SK-N-SH (cell line): Measurements from ENCODE around the gene CFAP210. TPM values are rescaled to one million over a fixed set of nuclear protein-coding genes. Genes with fewer than 3 reads are reported as not detected.

Experiments used
- CTCF ChIA-PET: fragments of 300-600, 350-600 bp; formaldehyde crosslinking; extraction: SDS; loops from one replicate; lab custom pipeline; 2021; lab: Yijun Ruan, JAX
- POLR2A ChIA-PET: fragments of 350-600 bp; sonication (Branson Sonifier 250); formaldehyde crosslinking; extraction: SDS; loops from one replicate; lab custom pipeline; 2020; ENCODE audit warnings: antibody characterized with exemption, inconsistent platforms; lab: Yijun Ruan, JAX
- DNase-seq: peaks from one replicate; pipeline ENCODE4 v3.0.0; 2012
- H2AFZ ChIP-seq: fragments of 200-600 bp; sonication (generic); 2 replicates; pipeline ENCODE4 v1.8.1; 2016; ENCODE audit warnings: antibody characterized with exemption, mild to moderate bottlenecking, low read depth
- H3F3A ChIP-seq: fragments of 200-600 bp; sonication (generic); replicated peaks from 2 replicates; pipeline ENCODE3; 2016; ENCODE audit warnings: antibody characterized with exemption, mild to moderate bottlenecking; ENCODE audit not compliant: insufficient read depth
- H3K27ac ChIP-seq, 2 experiments: fragments of 200-500 bp in 1 of 2; fragments of 200-600 bp in 1 of 2; sonication (Bioruptor generic) in 1 of 2; sonication (generic), shearing (Covaris generic) in 1 of 2; 2 replicates each; pipeline versions ENCODE4 v1.5.1 to v1.6.1; 2014 to 2016; ENCODE audit warnings: low read depth in 2 of 2, inconsistent platforms in 1 of 2, low read length in 1 of 2, mild to moderate bottlenecking in 1 of 2, mixed read lengths in 1 of 2
- H3K27me3 ChIP-seq: fragments of 200-600 bp; sonication (generic), shearing (Covaris generic); 2 replicates; pipeline ENCODE4 v1.6.1; 2016; ENCODE audit warnings: mixed run types; ENCODE audit not compliant: insufficient read depth
- H3K36me3 ChIP-seq, 2 experiments: fragments of 200-500 bp in 1 of 2; fragments of 200-600 bp in 1 of 2; sonication (Bioruptor generic) in 1 of 2; sonication (generic) in 1 of 2; replicated peaks in 1 of 2; 2 replicates each; pipeline versions ENCODE3 to v1.5.1; 2014 to 2016; ENCODE audit warnings: low read length in 1 of 2, mild to moderate bottlenecking in 1 of 2; ENCODE audit not compliant: insufficient read depth in 2 of 2, control insufficient read depth in 1 of 2
- H3K4me1 ChIP-seq, 2 experiments: fragments of 200-500 bp in 1 of 2; fragments of 200-600 bp in 1 of 2; sonication (Bioruptor generic) in 1 of 2; sonication (generic), shearing (Covaris generic) in 1 of 2; 2 replicates each; pipeline versions ENCODE4 v1.5.1 to v1.6.1; 2014 to 2016; ENCODE audit warnings: low read depth in 1 of 2, low read length in 1 of 2, mixed run types in 1 of 2; ENCODE audit not compliant: insufficient read depth in 2 of 2, control insufficient read depth in 1 of 2
- H3K4me2 ChIP-seq: fragments of 200-600 bp; sonication (generic), shearing (Covaris generic); 2 replicates; pipeline ENCODE4 v1.6.1; 2017; ENCODE audit warnings: mixed run types
- H3K4me3 ChIP-seq, 2 experiments: fragments of 200-500 bp in 1 of 2; fragments of 200-600 bp in 1 of 2; sonication (Bioruptor generic) in 1 of 2; sonication (generic), shearing (Covaris generic) in 1 of 2; 2 replicates each; pipeline versions ENCODE4 v1.5.1 to v1.8.1; 2014 to 2016; ENCODE audit warnings: low read depth in 2 of 2, inconsistent platforms in 1 of 2, low read length in 1 of 2, mild to moderate bottlenecking in 1 of 2, mixed read lengths in 1 of 2, moderate library complexity in 1 of 2
- H3K79me2 ChIP-seq: fragments of 200-600 bp; sonication (generic); 2 replicates; pipeline ENCODE4 v1.8.1; 2017; ENCODE audit warnings: mild to moderate bottlenecking; ENCODE audit not compliant: insufficient read depth
- H3K9ac ChIP-seq: fragments of 200-600 bp; sonication (generic); 2 replicates; pipeline ENCODE4 v1.6.1; 2017; ENCODE audit warnings: mixed run types
- H3K9me2 ChIP-seq: fragments of 200-600 bp; sonication (generic); 2 replicates; pipeline ENCODE4 v1.6.1; 2017; ENCODE audit warnings: mixed run types
- H3K9me3 ChIP-seq: fragments of 200-600 bp; sonication (generic); 2 replicates; pipeline ENCODE4 v1.6.1; 2017; ENCODE audit warnings: mixed run types, mild to moderate bottlenecking, moderate library complexity
- H4K20me1 ChIP-seq: fragments of 200-600 bp; sonication (generic); 2 replicates; pipeline ENCODE4 v1.6.1; 2017; ENCODE audit warnings: mild to moderate bottlenecking, mixed run types; ENCODE audit not compliant: insufficient read depth
- CHD2 ChIP-seq: fragments of 150-350 bp; IDR thresholded peaks from 2 replicates; pipeline ENCODE4 v1.6.1; 2018; ENCODE audit warnings: low read length; ENCODE audit not compliant: partially characterized antibody
- ELF1 ChIP-seq: IDR thresholded peaks from 2 replicates; pipeline ENCODE4 v1.4.0; 2012
- EP300 ChIP-seq, 2 experiments: IDR thresholded peaks; 2 replicates each; pipeline versions ENCODE4 v1.4.0 to v1.6.1; 2012; ENCODE audit warnings: borderline replicate concordance in 1 of 2, low read depth in 1 of 2, low read length in 1 of 2
- FOSL2 ChIP-seq: IDR thresholded peaks from 2 replicates; pipeline ENCODE4 v1.4.0; 2012; ENCODE audit warnings: low read depth, mild to moderate bottlenecking, moderate library complexity, borderline replicate concordance
- FOXJ3 ChIP-seq: sonication (generic); formaldehyde crosslinking; IDR thresholded peaks from 2 replicates; pipeline ENCODE4 v1.5.1; 2020; ENCODE audit warnings: mild to moderate bottlenecking, missing genetic modification reagents
- GATA2 ChIP-seq: sonication (generic); formaldehyde crosslinking; IDR thresholded peaks from 2 replicates; pipeline ENCODE4 v1.5.0; 2020; ENCODE audit warnings: mild to moderate bottlenecking, missing genetic modification reagents
- JUND ChIP-seq: IDR thresholded peaks from 2 replicates; pipeline ENCODE4 v1.4.0; 2012
- MEF2A ChIP-seq: IDR thresholded peaks from 2 replicates; pipeline ENCODE4 v1.4.0; 2012; ENCODE audit warnings: low read depth, borderline replicate concordance
- RAD21 ChIP-seq: IDR thresholded peaks from 2 replicates; pipeline ENCODE4 v1.6.1; 2012; ENCODE audit warnings: mild to moderate bottlenecking, low read length
- RCOR1 ChIP-seq: fragments of 150-350 bp; IDR thresholded peaks from 2 replicates; pipeline ENCODE4 v1.6.1; 2017; ENCODE audit warnings: antibody characterized with exemption, low read length
- RFX5 ChIP-seq: IDR thresholded peaks from 2 replicates; pipeline ENCODE4 v1.6.1; 2012; ENCODE audit warnings: mild to moderate bottlenecking, improper control_type of control experiment, low read length
- RXRA ChIP-seq: IDR thresholded peaks from 2 replicates; pipeline ENCODE4 v1.4.0; 2012; ENCODE audit warnings: low read depth, mild to moderate bottlenecking, borderline replicate concordance
- SMC3 ChIP-seq: IDR thresholded peaks from 2 replicates; pipeline ENCODE4 v1.6.1; 2012; ENCODE audit warnings: low read depth, low read length, improper control_type of control experiment
- TCF12 ChIP-seq: IDR thresholded peaks from 2 replicates; pipeline ENCODE4 v1.4.0; 2012
- YY1 ChIP-seq: IDR thresholded peaks from 2 replicates; pipeline ENCODE4 v1.4.0; 2012; ENCODE audit warnings: low read depth, mild to moderate bottlenecking
- WGBS: methylation state at CpG from one replicate; pipeline ENCODE4 v1.1.6; 2017; ENCODE audit warnings: low lambda C conversion rate; 5-methylcytosine and 5-hydroxymethylcytosine counted together
- polyA plus RNA-seq, 3 experiments: library from polyadenylated mRNA; depleted of rRNA; stranded (reverse); fragments of >200 nt; gene quantifications; 2 replicates each; pipeline ENCODE4 v1.2.3, GENCODE V29; 2012
- TF ChIP-seq, protein P1 (sequence below): IDR thresholded peaks from 2 replicates; pipeline ENCODE4 v1.4.0; 2012; ENCODE audit warnings: low read depth, borderline replicate concordance
- TF ChIP-seq, protein P2 (sequence below): IDR thresholded peaks from 2 replicates; pipeline ENCODE4; 2012
- TF ChIP-seq, protein P3 (sequence below): fragments of 150-350 bp; IDR thresholded peaks from 2 replicates; pipeline ENCODE4 v1.6.1; 2016; ENCODE audit warnings: mild to moderate bottlenecking, low read depth, low read length
- TF ChIP-seq, protein P4 (sequence below): fragments of 150-350 bp; IDR thresholded peaks from 2 replicates; pipeline ENCODE4 v1.6.1; 2017; ENCODE audit warnings: antibody characterized with exemption, low read length, low read depth, borderline replicate concordance
- TF ChIP-seq, protein P5 (sequence below): IDR thresholded peaks from 2 replicates; pipeline ENCODE4 v1.4.0; 2012; ENCODE audit warnings: low read depth

Gene CFAP210
- polyA plus RNA-seq, 1 of the 3 experiments (the other 2 are of a cell fraction): 0.03 TPM

DNA sequence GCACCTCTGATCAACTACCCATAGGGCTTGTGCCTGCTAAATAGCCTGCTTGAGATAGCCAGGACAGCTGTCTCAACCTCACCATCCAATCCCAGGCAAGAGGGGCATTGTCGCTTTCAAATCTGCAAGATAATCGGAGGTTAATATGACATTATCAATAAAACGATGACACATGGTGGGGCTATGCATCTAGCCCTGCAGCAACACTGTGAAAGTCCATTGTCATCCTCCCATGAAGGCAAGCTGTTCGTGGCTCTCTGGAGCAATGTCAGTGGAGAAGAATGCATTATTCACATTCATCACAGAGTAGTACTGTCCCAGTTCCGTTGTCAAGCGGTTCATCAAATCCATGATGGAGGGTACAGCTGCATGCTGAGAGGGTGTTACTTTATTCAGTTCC is 20.5 kb upstream of the CFAP210 start:
- Histone ChIP-seq H3K9ac (no peak overlapping the region), H3F3A (no peaks in the 10 kb centered on the region)
- CTCF ChIA-PET: interaction anchor here (1.0 to 3.8 kb wide), 2 partner anchors 21 to 26 kb away, joined by 3 to 20 read pairs; partner anchors contain the start of genes CFAP210 and PHOSPHO2
- TF ChIP-seq RXRA: no peak
- TF ChIP-seq JUND: no peak; the same call in 1 of the 2 replicates
- peak in 1 of 2 experiments; percentile 68; a peak in 1 of 4 replicates for TF ChIP-seq EP300 (IDR thresholded peaks at IDR 0.05; ENCODE audit: borderline replicate concordance in 1 of 2, low read depth in 1 of 2, low read length in 1 of 2)
- TF ChIP-seq ELF1: no peak
- TF ChIP-seq, protein P1, sequence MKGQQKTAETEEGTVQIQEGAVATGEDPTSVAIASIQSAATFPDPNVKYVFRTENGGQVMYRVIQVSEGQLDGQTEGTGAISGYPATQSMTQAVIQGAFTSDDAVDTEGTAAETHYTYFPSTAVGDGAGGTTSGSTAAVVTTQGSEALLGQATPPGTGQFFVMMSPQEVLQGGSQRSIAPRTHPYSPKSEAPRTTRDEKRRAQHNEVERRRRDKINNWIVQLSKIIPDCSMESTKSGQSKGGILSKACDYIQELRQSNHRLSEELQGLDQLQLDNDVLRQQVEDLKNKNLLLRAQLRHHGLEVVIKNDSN: no peak
- no peak for TF ChIP-seq RCOR1
- peak; percentile 82 for TF ChIP-seq GATA2 (CRISPR knock-in tag)
- no peak for TF ChIP-seq MEF2A
- TF ChIP-seq, protein P2, sequence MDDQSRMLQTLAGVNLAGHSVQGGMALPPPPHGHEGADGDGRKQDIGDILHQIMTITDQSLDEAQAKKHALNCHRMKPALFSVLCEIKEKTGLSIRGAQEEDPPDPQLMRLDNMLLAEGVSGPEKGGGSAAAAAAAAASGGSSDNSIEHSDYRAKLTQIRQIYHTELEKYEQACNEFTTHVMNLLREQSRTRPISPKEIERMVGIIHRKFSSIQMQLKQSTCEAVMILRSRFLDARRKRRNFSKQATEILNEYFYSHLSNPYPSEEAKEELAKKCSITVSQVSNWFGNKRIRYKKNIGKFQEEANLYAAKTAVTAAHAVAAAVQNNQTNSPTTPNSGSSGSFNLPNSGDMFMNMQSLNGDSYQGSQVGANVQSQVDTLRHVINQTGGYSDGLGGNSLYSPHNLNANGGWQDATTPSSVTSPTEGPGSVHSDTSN: no peak
- TF ChIP-seq RFX5: no peak
- 0 out of 2 replicates have a peak, but pooled peaks have one; percentile 38 for TF ChIP-seq FOXJ3 (CRISPR knock-in tag)
- TF ChIP-seq, protein P3, sequence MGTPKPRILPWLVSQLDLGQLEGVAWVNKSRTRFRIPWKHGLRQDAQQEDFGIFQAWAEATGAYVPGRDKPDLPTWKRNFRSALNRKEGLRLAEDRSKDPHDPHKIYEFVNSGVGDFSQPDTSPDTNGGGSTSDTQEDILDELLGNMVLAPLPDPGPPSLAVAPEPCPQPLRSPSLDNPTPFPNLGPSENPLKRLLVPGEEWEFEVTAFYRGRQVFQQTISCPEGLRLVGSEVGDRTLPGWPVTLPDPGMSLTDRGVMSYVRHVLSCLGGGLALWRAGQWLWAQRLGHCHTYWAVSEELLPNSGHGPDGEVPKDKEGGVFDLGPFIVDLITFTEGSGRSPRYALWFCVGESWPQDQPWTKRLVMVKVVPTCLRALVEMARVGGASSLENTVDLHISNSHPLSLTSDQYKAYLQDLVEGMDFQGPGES: no peak
- TF ChIP-seq, all 33 proteins: peak for 3
- Histone ChIP-seq H3K9me3 (no peaks in the 10 kb centered on the region), H3K9me2 (no peaks in the 10 kb centered on the region), H2AFZ (no peak overlapping the region), H3K4me3 (peak overlapping the region; percentile 50 to 61; a peak in 3 of 4 replicates), H3K79me2 (no peaks in the 10 kb centered on the region), H3K4me1 (peaks cover 16 to 59% of the 10 kb centered on the region in 2 experiments; a peak in 2 of 4 replicates), H3K4me2 (peak overlapping the region; percentile 86), H4K20me1 (no peaks in the 10 kb centered on the region), H3K27ac (peak overlapping the region in 1 of 2 experiments; percentile 100; a peak in 2 of 4 replicates), H3K27me3 (no peaks in the 10 kb centered on the region), H3K36me3 (peaks cover 0 to 3% of the 10 kb centered on the region in 2 experiments)
- POLR2A ChIA-PET: interaction anchor here (0.9 to 4.8 kb wide), 3 partner anchors 9 to 20 kb away, joined by 3 to 50 read pairs (median 3); partner anchors contain the start of gene KLHL23
- peak; percentile 50 for DNase-seq
- WGBS: 54% methylated on average over 5 of the region's 6 CpGs

DNA sequence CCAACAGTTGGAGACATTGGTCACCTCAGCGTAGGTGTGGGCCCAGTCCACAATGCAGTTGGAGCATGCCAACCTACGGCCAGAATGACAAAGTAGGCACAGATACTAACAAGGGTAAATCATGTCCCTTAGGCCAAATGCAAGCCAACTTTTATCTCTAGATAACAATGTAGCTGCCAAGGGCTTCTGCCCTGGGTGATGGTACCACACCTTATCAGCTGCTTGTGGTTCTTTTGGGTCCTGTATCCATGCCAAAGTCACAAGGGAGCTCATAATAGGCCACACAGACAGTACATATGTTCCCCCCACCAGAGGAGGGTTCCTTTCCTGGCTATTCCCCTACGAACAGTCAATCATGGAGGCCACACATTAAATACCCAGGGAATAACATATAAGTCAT is 19.1 kb upstream of the CFAP210 start:
- DNase-seq: no peak
- H3F3A ChIP-seq: no peaks in the 10 kb centered on the region
- H3K27ac ChIP-seq: peak overlapping the region in 1 of 2 experiments; percentile 100; a peak in 1 of 4 replicates
- H2AFZ ChIP-seq: no peak overlapping the region
- 100% methylated on average over 3 of the region's 3 CpGs for WGBS
- H3K4me3 ChIP-seq: no peak overlapping the region
- H4K20me1 ChIP-seq: no peaks in the 10 kb centered on the region
- H3K9ac ChIP-seq: no peak overlapping the region
- peaks cover 16 to 59% of the 10 kb centered on the region in 2 experiments; a peak in 2 of 4 replicates for H3K4me1 ChIP-seq
- H3K4me2 ChIP-seq: no peak overlapping the region
- no peaks in the 10 kb centered on the region for H3K27me3 ChIP-seq
- no peaks in the 10 kb centered on the region for H3K9me2 ChIP-seq
- H3K9me3 ChIP-seq: no peaks in the 10 kb centered on the region
- CTCF ChIA-PET: interaction anchor here (1.0 kb wide), 1 partner anchor 16 kb away, joined by 3 read pairs; no protein-coding TSS in a partner anchor
- POLR2A ChIA-PET: interaction anchor here (4.8 kb wide), 1 partner anchor 21 kb away, joined by 50 read pairs; the partner anchor contains the start of gene KLHL23
- H3K36me3 ChIP-seq: peaks cover 0 to 3% of the 10 kb centered on the region in 2 experiments
- no peaks in the 10 kb centered on the region for H3K79me2 ChIP-seq
- TF ChIP-seq RAD21 (no peak), GATA2 (CRISPR knock-in tag) (no peak), JUND (no peak), SMC3 (no peak), FOSL2 (no peak), FOXJ3 (CRISPR knock-in tag) (no peak), YY1 (no peak), CHD2 (no peak), TCF12 (no peak)
- TF ChIP-seq, protein P3: no peak
- TF ChIP-seq, protein P4, sequence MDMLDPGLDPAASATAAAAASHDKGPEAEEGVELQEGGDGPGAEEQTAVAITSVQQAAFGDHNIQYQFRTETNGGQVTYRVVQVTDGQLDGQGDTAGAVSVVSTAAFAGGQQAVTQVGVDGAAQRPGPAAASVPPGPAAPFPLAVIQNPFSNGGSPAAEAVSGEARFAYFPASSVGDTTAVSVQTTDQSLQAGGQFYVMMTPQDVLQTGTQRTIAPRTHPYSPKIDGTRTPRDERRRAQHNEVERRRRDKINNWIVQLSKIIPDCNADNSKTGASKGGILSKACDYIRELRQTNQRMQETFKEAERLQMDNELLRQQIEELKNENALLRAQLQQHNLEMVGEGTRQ: no peak
- TF ChIP-seq, protein P2: no peak
- TF ChIP-seq, protein P5, sequence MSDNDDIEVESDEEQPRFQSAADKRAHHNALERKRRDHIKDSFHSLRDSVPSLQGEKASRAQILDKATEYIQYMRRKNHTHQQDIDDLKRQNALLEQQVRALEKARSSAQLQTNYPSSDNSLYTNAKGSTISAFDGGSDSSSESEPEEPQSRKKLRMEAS: no peak
